HEK293 (cell line): ENCODE results near the gene TPR.
A peak's percentile ranks its signal among the peaks of the same experiment; 100 is the strongest.

Source experiments
- CTCF ChIA-PET: fragments of 350-600 bp; formaldehyde crosslinking; extraction: SDS; loops from one replicate; lab custom pipeline; 2021; ENCODE audit warnings: antibody characterized with exemption; lab: Yijun Ruan, JAX
- POLR2A ChIA-PET: fragments of 300-600 bp; formaldehyde crosslinking; extraction: SDS; loops from one replicate; lab custom pipeline; 2020; ENCODE audit warnings: antibody characterized with exemption, inconsistent platforms; lab: Yijun Ruan, JAX
- H3K27ac ChIP-seq: fragments of 200-500 bp; sonication (Bioruptor generic); 2 replicates; pipeline ENCODE4 v1.5.1; 2014; ENCODE audit warnings: low read depth, low read length, control low read depth, inconsistent platforms; ENCODE audit errors: extremely low read depth
- H3K36me3 ChIP-seq, 2 experiments: fragments of 200-500 bp in 1 of 2; sonication (Bioruptor generic) in 1 of 2; 1 replicate in 1 of 2; 2 replicates in 1 of 2; pipeline ENCODE4 v1.5.1; 2014 to 2017; ENCODE audit warnings: inconsistent platforms in 2 of 2, low read length in 2 of 2; ENCODE audit not compliant: control insufficient read depth in 2 of 2, insufficient read depth in 1 of 2
- H3K4me1 ChIP-seq: fragments of 200-500 bp; sonication (Bioruptor generic); 2 replicates; pipeline ENCODE4 v1.5.1; 2014; ENCODE audit warnings: mild to moderate bottlenecking, low read length, inconsistent platforms; ENCODE audit not compliant: control insufficient read depth, insufficient read depth
- H3K4me3 ChIP-seq: 2 replicates; pipeline ENCODE4 v1.5.1; 2011; ENCODE audit warnings: low read depth, mild to moderate bottlenecking, control low read depth, low read length, moderate library complexity
- H3K9me3 ChIP-seq: fragments of 200-500 bp; sonication (Bioruptor generic); 2 replicates; pipeline ENCODE4 v1.5.1; 2014; ENCODE audit warnings: low read depth, low read length, inconsistent platforms; ENCODE audit not compliant: control insufficient read depth, insufficient read depth
- GLIS1 ChIP-seq: fragments of 450-650 bp; formaldehyde crosslinking; IDR thresholded peaks from 2 replicates; pipeline ENCODE4 v1.5.1; 2016; ENCODE audit warnings: missing biosample characterization, missing genetic modification characterization
- KLF9 ChIP-seq: fragments of 450-650 bp; formaldehyde crosslinking; IDR thresholded peaks from 2 replicates; pipeline ENCODE4 v1.5.1; 2016; ENCODE audit warnings: missing biosample characterization, missing genetic modification characterization, low read depth
- OVOL3 ChIP-seq: fragments of 450-650 bp; formaldehyde crosslinking; IDR thresholded peaks from 2 replicates; pipeline ENCODE4 v1.5.1; 2016; ENCODE audit warnings: missing biosample characterization, missing genetic modification characterization
- SP3 ChIP-seq: fragments of 450-650 bp; formaldehyde crosslinking; IDR thresholded peaks from 2 replicates; pipeline ENCODE4 v1.5.1; 2016; ENCODE audit warnings: missing biosample characterization, missing genetic modification characterization
- ZFP41 ChIP-seq: fragments of 450-650 bp; formaldehyde crosslinking; IDR thresholded peaks from 2 replicates; pipeline ENCODE4 v1.5.1; 2016; ENCODE audit warnings: missing biosample characterization, missing genetic modification characterization, borderline replicate concordance
- ZNF133 ChIP-seq: fragments of 450-650 bp; formaldehyde crosslinking; IDR thresholded peaks from 2 replicates; pipeline ENCODE4 v1.5.1; 2016; ENCODE audit warnings: missing biosample characterization, missing genetic modification characterization
- ZNF138 ChIP-seq: fragments of 450-650 bp; formaldehyde crosslinking; IDR thresholded peaks from 2 replicates; pipeline ENCODE4 v1.5.1; 2016; ENCODE audit warnings: missing biosample characterization, missing genetic modification characterization, borderline replicate concordance
- ZNF140 ChIP-seq: fragments of 450-650 bp; formaldehyde crosslinking; IDR thresholded peaks from 2 replicates; pipeline ENCODE4 v1.5.1; 2016; ENCODE audit warnings: missing biosample characterization, missing genetic modification characterization
- ZNF19 ChIP-seq: fragments of 450-650 bp; formaldehyde crosslinking; IDR thresholded peaks from 2 replicates; pipeline ENCODE4; 2016; ENCODE audit warnings: missing biosample characterization, missing genetic modification characterization, low read depth
- ZNF214 ChIP-seq: fragments of 450-650 bp; formaldehyde crosslinking; IDR thresholded peaks from 2 replicates; pipeline ENCODE4 v1.5.1; 2017; ENCODE audit warnings: missing biosample characterization, mild to moderate bottlenecking, missing genetic modification characterization, borderline replicate concordance
- ZNF266 ChIP-seq: fragments of 450-650 bp; formaldehyde crosslinking; IDR thresholded peaks from 2 replicates; pipeline ENCODE4 v1.5.1; 2016; ENCODE audit warnings: missing biosample characterization, missing genetic modification characterization, low read depth
- ZNF335 ChIP-seq: fragments of 450-650 bp; formaldehyde crosslinking; conservative IDR thresholded peaks from 2 replicates; pipeline ENCODE4 v1.5.1; 2016; ENCODE audit warnings: missing biosample characterization, missing genetic modification characterization
- ZNF350 ChIP-seq: fragments of 450-650 bp; formaldehyde crosslinking; IDR thresholded peaks from 2 replicates; pipeline ENCODE4 v1.5.0; 2017; ENCODE audit warnings: missing biosample characterization, mild to moderate bottlenecking, missing genetic modification characterization
- ZNF473 ChIP-seq: fragments of 450-650 bp; formaldehyde crosslinking; IDR thresholded peaks from 2 replicates; pipeline ENCODE4 v1.5.1; 2017; ENCODE audit warnings: missing biosample characterization, missing genetic modification characterization
- ZNF518A ChIP-seq: fragments of 450-650 bp; formaldehyde crosslinking; conservative IDR thresholded peaks from 2 replicates; pipeline ENCODE4 v1.5.1; 2016; ENCODE audit warnings: low read depth, missing biosample characterization, missing genetic modification characterization
- ZNF544 ChIP-seq: fragments of 450-650 bp; formaldehyde crosslinking; IDR thresholded peaks from 2 replicates; pipeline ENCODE4 v1.5.0; 2017; ENCODE audit warnings: missing biosample characterization, missing genetic modification characterization
- ZNF558 ChIP-seq: fragments of 450-650 bp; formaldehyde crosslinking; IDR thresholded peaks from 2 replicates; pipeline ENCODE4 v1.5.1; 2016; ENCODE audit warnings: missing biosample characterization, missing genetic modification characterization
- ZNF596 ChIP-seq: fragments of 450-650 bp; IDR thresholded peaks from 2 replicates; pipeline ENCODE4 v1.5.0; 2018; ENCODE audit warnings: missing biosample characterization, mild to moderate bottlenecking, missing genetic modification characterization, moderate library complexity
- ZNF664 ChIP-seq: fragments of 450-650 bp; formaldehyde crosslinking; IDR thresholded peaks from 2 replicates; pipeline ENCODE4 v1.5.1; 2016; ENCODE audit warnings: missing biosample characterization, missing genetic modification characterization
- ZNF843 ChIP-seq: fragments of 450-650 bp; formaldehyde crosslinking; IDR thresholded peaks from 2 replicates; pipeline ENCODE4 v1.5.1; 2016; ENCODE audit warnings: missing biosample characterization, missing genetic modification characterization
- TF ChIP-seq, protein P1 (sequence below): fragments of 450-650 bp; formaldehyde crosslinking; IDR thresholded peaks from 2 replicates; pipeline ENCODE4 v1.5.1; 2017; ENCODE audit warnings: missing biosample characterization, mild to moderate bottlenecking, missing genetic modification characterization, moderate library complexity

Gene TPR

DNA sequence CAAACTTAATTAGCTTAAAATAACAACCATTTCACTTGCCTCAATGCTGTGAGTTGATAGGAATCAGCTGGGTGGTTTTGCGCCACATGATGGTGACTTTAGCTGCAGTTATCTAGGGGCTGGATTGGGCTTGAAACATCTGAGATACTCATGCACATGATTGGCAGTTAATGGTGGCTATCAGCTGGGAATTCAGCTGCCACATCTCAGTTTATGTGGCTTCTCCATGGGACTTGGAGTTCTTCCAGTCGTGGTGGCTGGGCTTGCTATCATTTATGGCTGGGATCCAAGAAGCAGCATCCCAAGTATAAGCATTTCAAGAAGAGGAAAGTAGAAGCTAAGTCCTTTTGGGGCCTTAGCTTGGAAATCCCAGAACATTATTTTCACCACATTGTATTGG, 49.5 kb upstream of the TPR start:
- ChIA-PET POLR2A (no interaction called here), CTCF (interaction anchor here (1.0 kb wide), 1 partner anchor 21 kb away, joined by 3 read pairs; no protein-coding TSS in a partner anchor)
- Histone ChIP-seq H3K36me3 (peaks cover 6% of the 10 kb centered on the region in 2 experiments), H3K4me1 (no peaks in the 10 kb centered on the region), H3K27ac (no peak overlapping the region), H3K4me3 (no peak overlapping the region), H3K9me3 (no peaks in the 10 kb centered on the region)
- TF ChIP-seq ZNF664 (tag by site-specific recombination) (no peak), ZNF133 (tag by site-specific recombination) (no peak), ZNF843 (tag by site-specific recombination) (no peak), ZNF214 (no peak), ZNF335 (tag by site-specific recombination) (no peak), ZNF138 (no peak), ZNF350 (tag by site-specific recombination) (no peak)
- TF ChIP-seq, protein P1, sequence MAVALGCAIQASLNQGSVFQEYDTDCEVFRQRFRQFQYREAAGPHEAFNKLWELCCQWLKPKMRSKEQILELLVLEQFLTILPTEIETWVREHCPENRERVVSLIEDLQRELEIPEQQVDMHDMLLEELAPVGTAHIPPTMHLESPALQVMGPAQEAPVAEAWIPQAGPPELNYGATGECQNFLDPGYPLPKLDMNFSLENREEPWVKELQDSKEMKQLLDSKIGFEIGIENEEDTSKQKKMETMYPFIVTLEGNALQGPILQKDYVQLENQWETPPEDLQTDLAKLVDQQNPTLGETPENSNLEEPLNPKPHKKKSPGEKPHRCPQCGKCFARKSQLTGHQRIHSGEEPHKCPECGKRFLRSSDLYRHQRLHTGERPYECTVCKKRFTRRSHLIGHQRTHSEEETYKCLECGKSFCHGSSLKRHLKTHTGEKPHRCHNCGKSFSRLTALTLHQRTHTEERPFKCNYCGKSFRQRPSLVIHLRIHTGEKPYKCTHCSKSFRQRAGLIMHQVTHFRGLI (tag by site-specific recombination) = peak; percentile 48; the same call in 1 of the 2 replicates

DNA sequence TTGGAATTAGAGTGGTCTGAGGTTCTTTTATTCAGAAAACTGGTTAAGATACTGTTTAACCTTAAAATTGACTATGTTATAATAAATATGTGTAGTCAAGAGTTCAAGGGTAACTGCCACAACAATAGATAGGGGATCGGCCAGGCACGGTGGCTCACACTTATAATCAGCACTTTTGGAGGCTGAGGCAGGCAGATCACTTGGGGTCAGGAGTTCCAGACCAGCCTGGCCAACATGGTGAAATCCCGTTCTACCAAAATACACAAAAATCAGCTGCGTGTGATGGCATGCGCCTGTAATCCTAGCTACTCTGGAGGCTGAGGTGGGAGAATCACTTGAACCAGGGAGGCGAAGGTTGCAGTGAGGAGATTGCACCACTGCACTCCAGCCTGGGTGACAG, 46.4 kb upstream of the TPR start:
- no peak overlapping the region for H3K27ac ChIP-seq
- POLR2A ChIA-PET = no interaction called here

GRCh38 chr1:186420923-186421322, 45.9 kb upstream of the TPR start:
- Histone ChIP-seq H3K36me3 (peaks cover 10 to 15% of the 10 kb centered on the region in 2 experiments), H3K27ac (no peak overlapping the region), H3K9me3 (no peaks in the 10 kb centered on the region), H3K4me1 (peaks cover 2% of the 10 kb centered on the region; the same call in 1 of the 2 replicates), H3K4me3 (no peak overlapping the region)
- TF ChIP-seq ZNF596 = no peak
- no peak for TF ChIP-seq KLF9 (tag by site-specific recombination)
- TF ChIP-seq OVOL3 (tag by site-specific recombination) = no peak
- TF ChIP-seq ZNF558 = no peak
- TF ChIP-seq ZFP41 (tag by site-specific recombination) = no peak
- no peak for TF ChIP-seq ZNF266 (tag by site-specific recombination)
- TF ChIP-seq ZNF473 (tag by site-specific recombination) = no peak
- TF ChIP-seq ZNF544 = no peak
- TF ChIP-seq SP3 (tag by site-specific recombination) = no peak
- no peak for TF ChIP-seq ZNF19 (tag by site-specific recombination)
- no peak for TF ChIP-seq ZNF518A (tag by site-specific recombination)
- ChIA-PET POLR2A (no interaction called here), CTCF (interaction anchor here (0.6 kb wide), 2 partner anchors 10 to 17 kb away, joined by 3 read pairs; no protein-coding TSS in a partner anchor)

More for the DNA sequence above, 46.4 kb upstream of the TPR start:
- CTCF ChIA-PET = interaction anchor here (0.6 kb wide), 1 partner anchor 10 kb away, joined by 3 read pairs; no protein-coding TSS in a partner anchor
- Histone ChIP-seq H3K4me1 (peaks cover 2% of the 10 kb centered on the region; the same call in 1 of the 2 replicates), H3K4me3 (no peak overlapping the region), H3K9me3 (no peaks in the 10 kb centered on the region), H3K36me3 (peaks cover 10 to 15% of the 10 kb centered on the region in 2 experiments)
- no peak for TF ChIP-seq GLIS1
- no peak for TF ChIP-seq ZNF140 (tag by site-specific recombination)
